IMR-90 (cell line): ENCODE results near the gene PAN3.

Source experiments
- CTCF ChIP-seq: conservative IDR thresholded peaks from 2 replicates; pipeline ENCODE4 v1.5.1; 2012; ENCODE audit warnings: mild to moderate bottlenecking, low read depth, low read length, improper control_type of control experiment
- FOS ChIP-seq: fragments of 150-350 bp; IDR thresholded peaks from 2 replicates; pipeline ENCODE4 v1.6.1; 2016; ENCODE audit warnings: low read depth, low read length
- MXI1 ChIP-seq: IDR thresholded peaks from 2 replicates; pipeline ENCODE4 v1.6.1; 2012; ENCODE audit warnings: low read depth, mild to moderate bottlenecking, low read length, moderate library complexity, borderline replicate concordance
- POLR2A ChIP-seq: IDR thresholded peaks from 2 replicates; pipeline ENCODE4 v1.6.1; 2012; ENCODE audit warnings: mild to moderate bottlenecking, low read depth, low read length

DNA sequence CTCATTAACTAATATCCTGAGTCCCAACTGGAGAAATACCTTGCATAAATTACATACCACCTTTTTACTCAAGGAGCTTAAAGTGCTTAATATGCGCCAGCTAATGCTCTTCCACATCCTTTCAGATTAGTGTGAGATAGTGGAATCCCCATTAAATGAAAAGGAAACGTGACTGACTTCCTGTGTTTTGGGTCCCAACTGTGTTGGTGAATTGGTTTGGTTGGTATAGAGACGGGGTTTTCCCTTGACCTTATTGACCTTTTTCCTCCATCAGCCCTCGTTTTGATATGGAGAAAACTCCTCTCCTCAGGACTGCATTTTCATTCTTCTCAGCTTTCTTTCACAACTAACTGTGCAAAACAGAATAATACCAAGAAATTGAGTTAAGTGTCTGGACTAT, 163.5 kb downstream of the PAN3 start:
- no peak for TF ChIP-seq CTCF
- TF ChIP-seq MXI1: no peak
- TF ChIP-seq POLR2A: no peak
- no peak for TF ChIP-seq FOS
